Adrenal gland (tissue), 5 donors: ENCODE measurements around the gene SNTB2.

Experiments
- POLR2A ChIP-seq, 2 donors: fragments of 450-650 bp; IDR thresholded peaks; one replicate each; pipeline ENCODE4 v1.6.1; 2017; ENCODE audit warnings: antibody characterized with exemption in 2 of 2, mild to moderate bottlenecking in 2 of 2, moderate library complexity in 1 of 2
- TF ChIP-seq, protein P1 (sequence below), 6 experiments: fragments of 450-650 bp in 4 of 6; fragments of 200-600 bp in 2 of 6; sonication (generic) in 1 of 6; IDR thresholded peaks; 1 replicate in 5 of 6; 2 replicates in 1 of 6; pipeline versions ENCODE4 v1.5.1 to v1.8.0; 2016 to 2021; ENCODE audit warnings: antibody characterized with exemption in 6 of 6, mild to moderate bottlenecking in 2 of 6, moderate library complexity in 1 of 6
- donor health status: DM: no; HTN: no; CAD: no.

DNA sequence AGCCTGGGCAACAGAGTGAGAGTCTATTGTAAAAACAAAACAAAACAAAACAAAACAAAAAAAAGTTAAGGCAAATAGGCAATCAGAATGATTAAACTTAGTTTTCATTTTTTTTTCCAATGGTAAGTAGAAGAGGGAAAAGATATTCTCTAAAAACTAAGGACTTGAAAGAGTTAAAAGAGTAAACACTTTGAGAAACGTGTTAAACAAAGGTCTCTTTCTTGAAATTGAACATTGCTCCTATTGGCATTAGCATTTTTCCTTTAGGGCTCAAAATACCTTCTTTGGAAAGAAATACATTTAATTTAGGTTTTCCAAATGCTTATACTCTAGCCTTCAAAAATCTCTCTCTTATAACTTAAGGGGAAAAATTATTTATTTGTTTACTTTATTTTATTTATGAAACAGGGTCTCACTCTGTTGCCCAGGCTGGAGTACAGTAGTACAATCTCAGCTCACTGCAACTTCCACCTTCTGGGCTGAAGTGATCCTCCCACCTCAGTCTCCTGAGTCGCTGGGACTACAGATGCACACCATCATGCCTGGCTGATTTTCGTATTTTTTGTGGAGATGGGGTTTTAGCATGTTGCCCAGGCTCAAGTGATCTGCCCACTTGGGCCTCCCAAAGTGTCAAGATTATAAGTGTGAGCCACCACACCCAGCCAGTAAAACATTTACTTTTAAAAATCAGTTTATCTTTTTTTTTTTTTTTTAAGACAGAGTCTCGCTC, 79.5 kb downstream of the SNTB2 start:
- TF ChIP-seq, protein P1, sequence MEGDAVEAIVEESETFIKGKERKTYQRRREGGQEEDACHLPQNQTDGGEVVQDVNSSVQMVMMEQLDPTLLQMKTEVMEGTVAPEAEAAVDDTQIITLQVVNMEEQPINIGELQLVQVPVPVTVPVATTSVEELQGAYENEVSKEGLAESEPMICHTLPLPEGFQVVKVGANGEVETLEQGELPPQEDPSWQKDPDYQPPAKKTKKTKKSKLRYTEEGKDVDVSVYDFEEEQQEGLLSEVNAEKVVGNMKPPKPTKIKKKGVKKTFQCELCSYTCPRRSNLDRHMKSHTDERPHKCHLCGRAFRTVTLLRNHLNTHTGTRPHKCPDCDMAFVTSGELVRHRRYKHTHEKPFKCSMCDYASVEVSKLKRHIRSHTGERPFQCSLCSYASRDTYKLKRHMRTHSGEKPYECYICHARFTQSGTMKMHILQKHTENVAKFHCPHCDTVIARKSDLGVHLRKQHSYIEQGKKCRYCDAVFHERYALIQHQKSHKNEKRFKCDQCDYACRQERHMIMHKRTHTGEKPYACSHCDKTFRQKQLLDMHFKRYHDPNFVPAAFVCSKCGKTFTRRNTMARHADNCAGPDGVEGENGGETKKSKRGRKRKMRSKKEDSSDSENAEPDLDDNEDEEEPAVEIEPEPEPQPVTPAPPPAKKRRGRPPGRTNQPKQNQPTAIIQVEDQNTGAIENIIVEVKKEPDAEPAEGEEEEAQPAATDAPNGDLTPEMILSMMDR (IDR thresholded peaks at IDR 0.05) = no peak
- TF ChIP-seq POLR2A (IDR thresholded peaks at IDR 0.05) = no peak
